Stimulated activated CD4-positive, alpha-beta T cell treated with anti-CD3 and anti-CD28 coated beads, Interleukin-1b, Interleukin-23, amount 100 ng/mL, for 48 hours (primary cell): ENCODE data around the gene ASCC2.

ENCODE experiments used
- DNase-seq: peaks from one replicate; pipeline ENCODE4 v3.0.0-alpha.2; 2020

The ASCC2 gene

DNA sequence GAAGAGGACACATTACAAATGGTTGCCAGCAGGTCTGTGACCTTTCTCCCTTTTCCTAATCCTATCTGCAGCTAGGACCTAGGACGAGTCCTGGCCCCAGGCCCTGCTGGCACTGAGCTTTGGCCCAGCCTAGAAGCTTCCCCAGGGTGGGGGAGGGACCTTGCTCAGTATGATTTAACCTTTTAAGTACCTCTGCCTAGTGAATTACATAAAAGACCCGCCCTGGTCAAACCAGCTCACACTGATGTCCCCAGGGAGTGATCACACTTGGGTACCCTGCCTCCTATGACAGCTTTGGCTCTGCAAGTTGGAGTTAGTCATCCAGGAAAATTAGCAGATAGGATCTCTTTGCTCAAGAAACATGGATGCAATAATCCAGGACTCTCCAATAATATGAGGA lies 21.9 kb downstream of the ASCC2 start:
- DNase-seq: no peak

DNA sequence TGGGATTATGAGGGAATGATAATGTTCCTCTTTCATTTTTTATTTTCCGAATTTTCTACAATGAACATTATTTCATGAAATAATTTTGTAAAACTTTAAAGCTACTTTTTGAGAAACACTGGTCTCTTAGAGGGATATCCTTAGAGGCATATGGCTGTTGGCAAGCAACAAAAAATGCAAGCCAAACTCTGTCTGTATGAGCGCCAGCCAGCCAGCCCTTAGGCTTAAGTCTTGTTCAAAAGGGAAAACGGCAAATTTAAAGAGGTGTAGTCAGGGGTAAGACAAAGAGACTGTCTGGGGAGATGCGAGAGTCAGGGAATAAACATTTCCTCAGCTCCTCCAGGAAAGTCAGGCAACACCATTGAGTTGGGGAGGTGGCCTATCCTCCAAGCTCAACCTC lies 22.5 kb downstream of the ASCC2 start:
- DNase-seq: no peak

DNA sequence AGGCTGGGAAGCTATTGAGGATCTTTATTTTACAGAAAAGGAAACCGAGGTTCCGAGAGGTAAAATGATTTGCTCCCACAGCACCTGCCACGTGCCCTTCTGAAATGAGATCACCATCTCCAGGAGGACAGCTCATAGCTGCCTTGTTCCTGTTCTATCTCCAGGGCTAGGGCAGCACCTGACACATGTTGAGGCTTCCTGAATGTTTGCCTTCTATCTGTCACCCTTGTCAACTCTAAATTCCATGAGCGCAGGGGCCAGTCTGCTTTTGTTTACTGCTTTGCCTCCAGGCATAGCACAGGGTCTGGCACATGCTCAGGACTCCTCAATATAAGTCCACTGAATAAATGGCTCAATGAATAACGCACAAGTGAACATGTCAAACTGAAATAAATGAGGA lies 24.1 kb downstream of the ASCC2 start:
- DNase-seq: no peak

DNA sequence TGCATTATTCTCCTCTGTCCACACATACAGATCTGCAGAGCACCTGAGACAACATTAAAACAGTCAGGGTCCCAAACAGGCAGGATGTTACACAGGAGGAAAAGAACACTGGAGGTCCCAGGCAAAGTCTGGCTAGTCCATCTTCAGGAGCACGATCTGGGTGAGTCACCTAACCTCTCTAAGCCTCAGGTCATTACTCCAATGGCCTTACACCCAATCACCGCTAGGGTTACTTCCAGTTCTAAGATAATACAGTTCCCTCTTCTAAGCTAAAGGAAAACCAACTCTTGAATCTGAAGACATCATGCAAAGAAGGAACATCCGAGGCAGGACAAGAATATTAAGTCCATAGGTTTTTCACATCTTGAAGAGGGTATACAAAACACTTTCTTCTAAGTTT lies 24.5 kb downstream of the ASCC2 start:
- no peak for DNase-seq

DNA sequence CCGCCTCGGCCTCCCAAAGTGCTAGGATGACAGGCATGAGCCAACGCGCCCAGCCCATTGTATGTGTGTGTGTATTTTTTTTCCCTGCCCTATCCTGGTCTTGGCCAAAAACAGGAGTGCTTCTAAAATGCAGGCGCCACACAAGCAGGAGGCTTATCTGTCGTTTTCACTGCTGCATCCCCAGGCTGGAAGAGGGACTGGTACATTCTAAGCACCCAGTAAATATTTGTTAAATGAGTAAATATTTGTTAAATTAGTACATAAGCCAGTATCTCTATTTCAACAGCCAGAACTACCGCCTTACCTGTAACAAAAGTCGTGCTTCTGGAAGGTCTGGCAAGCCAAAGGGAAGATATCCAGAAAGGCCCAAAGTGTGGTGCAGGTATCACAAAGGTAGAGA lies 24.9 kb downstream of the ASCC2 start:
- DNase-seq: no peak

DNA sequence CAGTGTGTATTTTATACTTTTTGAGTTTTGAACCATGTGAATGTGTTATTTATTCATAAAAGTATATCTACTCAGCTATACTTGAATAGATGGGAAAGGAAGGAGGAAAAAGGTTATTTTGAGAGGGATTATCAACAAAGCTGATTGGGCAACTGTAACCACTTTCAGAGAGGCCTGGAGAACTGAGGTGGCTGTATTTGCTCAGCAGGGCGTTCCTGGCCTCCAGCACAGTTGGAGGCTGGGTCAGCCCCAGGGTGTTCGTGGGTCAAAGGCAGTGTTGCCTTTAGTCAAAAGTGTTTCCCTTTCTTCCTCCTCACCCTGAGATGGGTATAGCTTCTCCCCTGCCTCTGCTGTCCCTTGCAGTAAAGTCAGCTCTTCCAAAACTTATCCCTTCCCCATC lies 26.7 kb downstream of the ASCC2 start:
- DNase-seq: no peak

DNA sequence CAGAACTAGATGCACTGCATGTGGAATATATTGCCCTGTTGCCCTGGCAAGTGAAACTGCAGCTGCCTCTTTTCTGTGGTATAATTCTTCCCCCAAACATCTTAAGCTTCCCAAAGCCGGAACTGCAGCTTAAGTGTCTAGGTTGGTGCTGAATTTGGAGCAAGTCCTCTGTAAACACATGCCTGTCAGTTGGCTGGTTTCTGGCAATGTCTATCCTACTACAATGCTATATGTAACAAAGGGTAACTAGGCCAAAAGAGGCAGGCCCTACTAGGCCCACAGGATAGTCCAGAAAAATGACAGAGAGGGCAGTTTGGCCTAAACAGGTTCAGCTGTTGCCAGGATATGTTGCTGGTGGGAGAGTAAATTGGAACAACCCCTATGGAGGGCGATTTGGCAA lies 27.9 kb downstream of the ASCC2 start:
- no peak for DNase-seq

DNA sequence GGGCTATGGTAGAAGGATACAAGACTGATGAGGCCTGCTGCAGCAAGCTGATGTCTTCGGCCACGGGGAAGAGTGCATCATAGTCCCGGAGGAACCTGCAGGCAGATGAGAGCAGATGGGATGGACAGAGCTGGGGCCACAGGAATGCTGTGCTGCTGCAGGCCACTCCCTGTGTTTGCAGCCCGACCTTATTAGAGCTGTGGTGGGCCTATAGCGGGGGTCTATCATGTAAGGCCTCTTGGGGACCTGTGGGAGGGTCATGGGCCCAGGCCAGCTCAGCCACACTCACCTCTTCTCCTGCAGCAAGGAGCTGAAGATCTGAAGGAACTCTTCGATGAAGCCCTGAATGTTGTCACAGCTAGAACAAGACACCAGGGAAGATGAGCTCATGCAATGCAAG lies 31.9 kb downstream of the ASCC2 start:
- no peak for DNase-seq

DNA sequence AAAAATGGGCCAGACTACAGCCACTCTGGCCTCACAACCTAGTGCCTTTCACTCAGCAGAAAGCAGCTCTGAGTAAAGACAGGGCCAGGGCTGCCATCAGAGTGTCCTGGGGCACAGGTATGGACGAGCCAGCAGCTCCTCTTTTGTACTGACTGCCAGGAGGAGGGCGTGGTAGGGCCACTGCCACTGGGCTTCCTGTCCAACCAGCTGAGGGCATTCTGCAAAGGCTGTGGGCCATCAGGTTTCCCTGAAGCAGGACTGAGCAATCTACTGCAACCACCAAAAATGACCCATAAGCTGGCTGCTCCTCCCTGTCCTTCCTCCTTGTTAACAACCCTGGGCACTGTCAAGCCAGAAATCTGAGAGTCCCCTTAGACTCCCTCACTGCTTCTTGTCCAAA lies 33.1 kb downstream of the ASCC2 start:
- DNase-seq: no peak

DNA sequence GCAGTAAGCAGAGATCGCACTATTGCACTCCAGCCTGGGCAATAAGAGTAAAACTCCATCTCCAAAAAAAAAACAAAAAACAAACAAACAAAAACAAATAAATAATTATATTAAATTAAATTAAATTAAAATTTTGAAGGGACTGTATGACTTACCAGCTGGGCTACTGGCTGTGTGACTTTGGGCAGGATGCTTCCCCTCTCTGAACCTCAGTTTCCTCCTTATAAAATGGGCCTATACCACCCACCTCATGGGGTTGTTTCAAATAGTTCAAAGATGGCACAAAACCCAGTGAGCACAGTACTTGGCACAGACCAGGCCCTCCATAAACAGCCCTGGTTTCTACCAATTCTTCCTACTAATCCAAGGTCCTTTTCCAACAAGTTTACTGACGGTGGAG lies 34.9 kb downstream of the ASCC2 start:
- DNase-seq: no peak

DNA sequence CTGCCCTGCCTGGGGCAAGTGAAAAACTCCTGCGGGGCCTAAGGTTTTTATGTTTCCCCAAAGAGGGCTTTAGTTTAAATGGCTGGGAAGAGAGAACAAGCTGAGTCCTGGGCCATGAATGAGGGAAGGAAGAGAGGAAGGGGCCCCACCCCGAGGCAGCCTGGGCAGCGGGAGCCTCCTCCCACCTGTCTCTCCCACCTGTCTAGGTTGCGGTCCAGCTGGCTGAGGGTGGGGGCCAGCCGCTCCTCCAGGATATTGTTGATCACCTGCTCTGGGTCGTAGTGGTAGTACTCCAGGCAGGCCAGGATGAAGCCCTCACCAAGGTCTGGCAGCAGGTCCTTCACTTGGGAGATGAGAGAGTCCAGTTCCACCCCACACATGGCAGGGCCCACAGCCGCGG lies 36.3 kb downstream of the ASCC2 start:
- DNase-seq: no peak

DNA sequence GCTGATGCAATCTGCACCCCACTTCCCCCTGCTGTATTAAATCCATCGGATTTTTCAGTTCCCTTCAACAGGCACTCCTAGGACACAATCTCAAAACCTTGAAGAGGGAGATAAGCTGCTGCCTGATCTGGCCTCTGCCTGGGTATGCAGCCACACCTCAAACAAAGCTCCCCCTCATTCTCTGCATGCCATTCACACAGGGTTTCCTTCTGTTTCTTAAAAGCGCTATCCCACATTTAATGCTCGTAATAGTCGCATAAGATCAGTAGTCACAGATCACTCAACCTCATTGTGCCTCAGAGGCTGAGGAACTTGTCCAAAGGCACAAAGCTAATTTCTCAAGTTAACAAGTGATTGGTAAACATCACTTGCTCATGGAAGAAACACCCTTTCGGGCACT lies 36.9 kb downstream of the ASCC2 start:
- DNase-seq: no peak

DNA sequence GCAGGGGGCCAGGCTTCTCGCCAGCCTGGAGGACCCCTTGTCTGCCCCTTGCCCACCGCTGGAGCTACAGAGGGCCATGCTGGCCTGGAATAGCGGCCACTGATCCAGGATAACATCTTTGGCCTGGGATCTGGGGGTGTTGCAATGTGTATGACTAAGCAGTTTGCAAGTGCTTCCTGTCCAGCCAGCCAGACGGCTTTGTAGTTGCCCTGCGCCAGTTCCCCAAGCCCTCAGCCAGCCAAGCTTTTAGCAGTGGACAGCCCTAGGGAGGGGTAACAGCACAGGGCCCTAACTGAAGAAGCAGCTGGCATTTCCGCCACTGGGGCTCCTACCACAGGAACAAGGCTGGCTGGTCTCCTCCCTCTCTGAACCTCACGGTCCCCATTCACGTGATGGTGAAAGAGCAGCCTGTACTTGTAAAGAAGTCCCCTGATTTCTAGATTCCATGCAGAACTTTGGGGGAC lies 38.8 kb downstream of the ASCC2 start:
- DNase-seq: no peak

DNA sequence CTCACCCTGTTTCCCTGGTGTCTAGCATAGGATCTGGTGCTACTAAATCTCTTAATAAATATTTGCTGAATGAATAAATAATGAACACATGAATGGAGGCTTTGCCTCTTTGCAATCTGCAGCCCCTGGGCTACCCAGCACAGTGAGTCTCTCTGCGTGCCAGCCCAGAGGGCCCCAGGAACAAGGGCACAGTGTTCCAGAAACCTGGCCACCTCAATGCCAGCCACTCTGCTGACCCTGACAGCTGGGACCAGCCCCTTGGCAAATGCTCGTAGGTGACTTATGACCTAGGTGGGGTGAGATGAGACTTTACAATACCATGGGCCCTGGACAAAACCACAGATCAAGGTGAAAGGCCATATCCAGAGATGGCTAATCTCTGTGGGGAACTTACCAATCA lies 39.3 kb downstream of the ASCC2 start:
- DNase-seq: no peak

DNA sequence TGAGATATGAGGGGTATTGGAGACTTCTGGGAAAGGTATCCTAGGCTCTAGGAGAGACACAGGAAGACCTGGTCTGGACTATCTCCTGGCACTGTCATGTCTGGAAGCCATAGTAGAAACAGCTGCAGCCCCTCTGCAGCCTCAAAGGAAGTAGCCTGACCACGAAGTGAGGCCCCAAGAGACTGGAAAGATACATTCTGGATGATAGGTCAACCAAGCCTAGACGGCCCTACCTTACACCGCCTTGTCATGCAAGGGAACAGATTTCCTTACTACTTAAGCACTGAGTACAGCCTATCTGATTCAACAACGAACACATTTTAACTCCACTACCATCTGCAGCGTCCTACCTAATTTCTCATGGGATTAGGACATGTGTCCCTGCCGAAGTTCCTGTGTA lies 39.8 kb downstream of the ASCC2 start:
- DNase-seq: no peak

DNA sequence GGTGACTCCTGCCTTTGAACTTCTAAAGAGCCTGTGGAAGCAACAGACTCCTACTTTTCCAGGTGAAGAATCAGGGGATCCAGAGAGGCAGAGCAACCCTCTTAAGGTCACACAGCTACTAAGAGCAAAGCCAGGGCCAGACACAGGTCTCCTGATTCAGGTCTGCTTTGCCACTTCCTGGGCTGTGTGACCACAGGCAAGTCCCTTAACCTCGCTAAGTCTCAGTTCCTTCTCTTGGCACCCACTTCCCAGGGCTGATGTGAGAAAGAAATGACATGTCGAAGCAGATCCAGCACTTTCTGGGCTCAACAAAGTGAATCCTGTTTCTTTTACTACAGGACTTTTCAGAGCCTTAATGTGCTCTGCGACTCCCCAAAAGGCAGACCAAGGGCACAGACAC lies 40.7 kb downstream of the ASCC2 start:
- no peak for DNase-seq

DNA sequence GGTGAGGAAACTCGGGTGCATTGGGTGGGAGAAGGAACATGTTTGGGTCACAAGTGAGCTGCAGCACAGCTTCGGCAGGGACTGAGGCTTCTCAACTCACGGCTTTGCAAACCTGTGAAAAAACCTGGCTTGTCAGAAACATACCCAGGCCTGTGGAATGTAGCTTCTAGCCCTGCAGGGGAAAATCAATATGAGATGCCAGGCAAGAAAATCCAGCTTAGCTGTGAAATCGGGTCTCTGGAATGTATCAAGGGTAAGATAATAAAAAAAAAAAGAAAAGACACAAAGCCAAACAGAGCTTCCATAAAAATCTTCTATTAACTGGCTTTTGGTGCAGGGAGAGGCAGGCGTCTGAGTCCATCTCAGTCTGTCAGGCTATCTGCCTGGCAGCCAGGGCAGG lies 42.4 kb downstream of the ASCC2 start:
- no peak for DNase-seq

DNA sequence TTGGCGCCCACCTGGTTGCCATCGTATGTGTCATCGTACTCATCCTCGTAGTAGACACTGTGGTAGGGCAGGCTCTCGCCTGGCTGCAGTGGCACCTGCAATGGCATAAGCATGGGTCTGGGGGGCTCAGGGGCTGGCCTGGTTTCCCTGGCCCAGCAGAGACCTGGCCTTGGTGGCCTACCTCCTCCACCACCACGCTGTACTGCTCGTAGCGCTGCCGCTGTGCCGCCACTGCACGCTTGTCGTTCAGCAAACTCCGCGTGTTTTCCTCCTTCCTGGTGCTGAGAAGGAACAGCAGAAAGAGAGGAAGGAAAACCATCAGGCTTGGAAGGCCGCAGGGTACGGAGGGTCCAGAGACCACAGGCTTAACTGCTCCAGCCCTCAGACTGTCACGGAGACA lies 44.7 kb downstream of the ASCC2 start:
- DNase-seq: no peak

DNA sequence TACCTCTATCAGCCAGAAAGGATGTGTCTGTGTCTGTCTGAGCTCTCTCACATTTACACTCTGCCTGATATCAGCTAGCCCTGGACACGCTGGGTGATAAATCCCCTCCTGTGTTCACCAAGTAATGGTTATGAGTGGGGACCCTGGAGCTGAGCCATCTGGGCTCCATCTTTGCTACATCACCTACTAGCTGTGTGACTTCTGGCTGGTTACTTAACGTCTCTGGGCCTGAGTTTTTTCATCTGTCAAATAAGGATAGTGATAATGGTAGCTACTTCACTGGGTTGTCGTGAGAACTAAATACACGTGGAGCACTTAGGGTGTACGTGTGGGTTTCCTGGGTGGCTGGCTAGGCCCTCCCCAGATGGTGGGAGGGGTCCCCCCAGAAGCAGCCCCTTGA lies 48.0 kb downstream of the ASCC2 start:
- DNase-seq: no peak

DNA sequence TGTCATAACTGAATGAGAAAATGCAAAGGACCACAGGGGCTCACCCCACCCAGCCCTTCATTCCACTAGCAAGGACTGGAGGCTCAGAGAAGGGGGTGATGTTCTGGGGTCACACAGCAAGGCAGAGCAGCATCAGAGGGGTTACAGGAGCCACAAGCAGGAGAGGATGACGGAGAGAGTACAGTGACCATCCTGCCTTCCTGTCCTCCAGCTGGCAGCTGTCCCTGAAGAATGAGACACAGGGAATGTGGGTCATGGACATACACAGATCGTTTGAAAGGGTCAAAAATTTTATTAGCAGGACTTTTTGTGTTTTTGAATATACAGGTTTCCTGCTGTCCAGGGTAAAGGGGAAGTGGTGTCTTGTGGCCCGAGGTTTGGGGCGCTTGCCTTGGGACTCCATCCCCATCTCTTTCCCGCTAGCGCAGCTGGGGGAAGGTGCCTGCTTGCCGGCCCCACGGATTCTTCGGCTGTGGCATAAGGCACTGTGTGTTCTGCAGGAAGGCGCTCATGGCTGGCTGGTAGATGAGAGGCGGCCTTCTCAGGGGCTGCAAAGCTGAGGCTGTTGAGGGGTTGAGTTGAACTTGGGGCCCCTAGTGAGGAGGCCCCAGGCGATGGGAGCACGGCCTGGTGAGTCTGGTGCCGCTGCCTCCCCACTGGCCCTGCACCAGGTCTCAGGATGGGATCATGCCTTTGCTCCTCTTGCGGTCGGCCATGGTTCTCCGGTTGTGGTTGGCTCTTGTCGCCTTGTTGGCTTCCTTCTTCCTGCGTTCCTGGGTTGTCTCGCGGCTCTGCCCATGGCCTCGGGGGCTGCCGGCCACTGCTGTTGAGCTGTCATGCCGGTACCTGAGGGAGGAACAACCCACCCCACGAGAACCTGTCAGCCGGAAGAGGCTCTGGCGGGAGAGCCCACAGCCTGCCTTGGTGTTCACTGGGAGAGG lies 49.5 kb downstream of the ASCC2 start:
- DNase-seq: no peak

DNA sequence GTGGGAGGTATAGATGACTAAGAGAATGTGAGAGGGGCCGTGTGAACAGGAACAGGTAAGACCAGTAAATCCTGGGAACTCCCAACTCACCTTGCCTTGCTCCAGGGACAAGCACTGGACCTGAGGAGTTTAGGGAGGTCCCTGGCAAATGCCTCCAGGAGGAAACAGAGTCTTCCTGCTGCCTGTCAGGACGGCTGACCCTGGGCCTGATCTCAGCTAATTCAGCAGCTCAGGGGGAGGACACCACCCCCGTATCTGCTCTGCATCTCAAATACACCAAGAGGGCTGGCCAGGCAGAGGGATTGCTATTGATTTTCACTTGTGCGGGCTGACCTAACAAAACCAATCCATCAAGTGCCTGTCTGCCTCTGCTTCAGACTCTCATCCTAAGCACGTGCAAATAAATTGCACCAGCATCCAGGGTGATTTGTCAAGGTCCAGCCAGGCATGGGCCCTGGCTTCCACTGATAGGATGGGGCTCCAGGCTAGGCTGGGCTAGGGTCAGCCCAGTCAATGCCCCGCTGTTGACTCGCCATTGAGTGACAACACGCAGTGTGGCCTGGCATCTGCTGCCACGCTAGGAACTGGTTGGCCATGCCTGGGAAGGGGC lies 50.6 kb downstream of the ASCC2 start:
- no peak for DNase-seq

DNA sequence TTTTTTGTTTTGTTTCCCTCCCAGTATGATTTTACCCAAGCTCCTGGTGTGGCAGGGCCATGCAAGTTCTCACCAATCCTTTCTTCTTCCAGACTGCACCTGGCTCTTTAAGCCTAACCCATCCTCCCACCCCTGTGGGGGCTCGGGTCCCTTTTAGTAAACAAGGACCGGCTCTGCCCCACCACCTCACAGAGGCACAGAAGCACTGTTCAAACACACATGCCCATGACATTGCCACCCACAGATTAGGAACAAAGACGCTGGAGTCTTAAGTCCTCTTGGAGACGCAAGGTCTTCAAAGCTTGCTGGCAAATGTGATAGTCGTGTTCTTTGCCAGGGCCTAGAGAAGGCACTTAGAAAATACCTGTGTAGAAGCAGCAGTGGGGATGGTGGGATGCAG lies 52.0 kb downstream of the ASCC2 start:
- no peak for DNase-seq

DNA sequence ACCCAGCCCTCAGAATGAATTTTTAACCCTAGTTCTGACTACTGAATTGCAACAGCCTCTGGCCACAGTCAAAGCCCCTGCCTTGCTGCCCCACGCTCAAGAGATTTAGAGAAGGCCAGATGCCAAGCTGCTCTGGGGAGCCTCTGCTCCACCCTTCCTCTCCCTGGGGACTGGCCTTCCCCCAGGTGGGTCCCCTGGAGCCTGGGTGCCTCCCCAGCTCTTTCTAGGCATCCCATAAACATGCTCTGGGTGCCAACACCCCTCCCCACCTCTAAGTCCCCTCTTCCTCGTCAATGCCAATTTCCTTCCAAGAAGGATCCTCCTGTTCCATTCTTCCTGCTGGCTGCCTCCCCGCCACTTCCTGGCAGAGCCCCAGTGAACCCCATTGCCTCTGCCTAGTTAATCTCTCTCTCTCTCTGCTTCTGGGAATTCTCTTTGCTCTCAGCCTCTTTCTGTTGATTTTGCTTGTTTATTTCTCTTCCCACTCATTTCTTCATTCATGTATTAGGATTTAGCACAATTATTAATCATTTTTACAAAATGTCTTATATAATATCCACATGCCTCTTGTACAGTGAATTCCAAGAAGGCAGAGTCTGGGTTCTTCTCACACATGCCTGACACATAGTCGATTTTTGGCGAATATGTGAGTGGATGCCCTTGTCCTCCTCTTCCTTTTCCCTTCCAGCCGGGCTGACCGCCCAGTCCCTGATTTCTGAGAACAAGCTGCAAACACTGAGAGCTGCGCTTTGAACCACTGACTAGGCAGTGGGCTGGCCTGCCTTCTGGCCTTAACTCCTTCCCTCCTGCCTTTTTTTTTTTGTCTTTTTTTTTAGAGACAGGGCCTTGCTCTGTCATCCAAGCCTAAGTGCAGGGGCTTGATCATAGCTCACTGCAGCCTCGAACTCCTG lies 53.4 kb downstream of the ASCC2 start:
- no peak for DNase-seq
